SHP77 (cell line): ENCODE results near the gene CLDN15.

Experiments used
- DNase-seq, 2 experiments: peaks; one replicate each; lab custom pipeline; 2025; lab: John Stamatoyannopoulos, UW

Gene CLDN15

DNA sequence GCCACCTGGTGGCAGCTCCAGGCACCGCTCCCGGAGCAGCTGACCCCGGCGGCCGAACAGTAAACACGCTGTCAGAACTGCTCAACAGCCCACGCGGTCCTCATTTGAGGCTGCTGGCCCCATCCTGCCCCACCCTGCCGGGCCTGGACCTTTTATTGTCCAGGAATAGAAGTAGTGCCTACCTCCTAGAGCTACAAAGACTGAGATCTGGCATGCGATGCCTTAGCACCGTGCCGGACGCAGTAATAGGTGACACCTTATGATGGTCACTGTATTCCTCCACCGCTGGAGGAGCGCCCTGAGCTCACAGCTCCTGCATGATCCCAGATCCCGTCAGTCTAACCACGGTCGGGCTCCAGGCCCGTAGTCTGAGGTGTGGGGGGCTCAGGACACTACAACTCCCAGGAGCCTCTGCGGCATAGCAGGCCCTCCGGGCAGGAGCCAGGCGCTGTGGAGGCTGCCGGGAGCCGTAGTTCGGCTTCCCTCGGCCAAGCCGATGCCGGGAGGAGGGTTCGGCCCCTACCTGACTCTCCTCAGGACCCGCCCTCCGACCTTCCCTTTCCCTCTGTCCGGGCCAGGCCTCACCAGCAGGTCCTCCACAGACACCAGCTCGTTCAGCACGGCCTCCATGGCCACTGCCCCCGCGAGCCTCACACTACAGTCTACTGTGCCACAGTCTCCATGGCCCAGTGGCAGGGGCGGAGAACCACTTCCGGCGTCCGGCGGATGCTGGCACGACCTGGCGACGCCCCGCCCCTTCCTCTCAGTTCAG, 7.0 kb upstream of the CLDN15 start, which contains the start of gene FIS1:
TSS of gene FIS1 (minus strand) at position 707 of the 772 bp plus-strand sequence. CDS start at position 630, 77 bp downstream.
- DNase-seq = peak; percentile 88 to 92

DNA sequence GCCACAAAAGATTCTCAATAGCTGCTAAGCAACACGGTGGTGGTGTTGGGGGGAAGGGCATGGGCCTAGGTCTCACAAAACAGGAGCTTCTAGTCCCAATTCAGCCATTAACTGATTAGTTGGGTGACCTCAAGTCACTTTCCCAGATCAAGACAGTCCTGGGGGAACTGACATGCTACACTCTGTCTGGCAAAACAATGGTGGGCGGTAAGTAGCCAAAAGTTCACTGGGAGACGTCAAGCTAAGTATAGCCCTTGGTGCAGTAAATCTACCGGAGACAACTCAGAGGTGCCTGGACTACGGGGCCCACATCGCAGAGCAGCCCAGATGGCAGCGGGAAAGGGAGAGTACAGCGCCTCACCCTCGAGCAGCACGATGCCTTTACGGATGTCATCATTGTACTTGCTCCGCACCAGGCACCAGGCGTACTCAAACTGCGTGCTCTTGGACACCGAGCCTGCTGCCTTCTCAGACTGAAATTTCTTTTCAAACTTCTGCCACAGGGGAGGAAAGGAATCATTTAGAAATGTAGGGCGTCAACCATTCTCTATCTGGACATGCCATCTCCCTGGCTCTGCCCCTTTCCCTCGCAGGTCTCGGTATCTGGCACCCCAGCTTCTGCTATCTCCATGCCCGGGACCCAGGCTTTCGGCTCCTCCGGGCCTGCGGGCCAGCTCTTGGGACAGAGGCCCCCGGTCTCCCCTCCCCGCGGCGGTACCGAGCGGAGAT, 6.2 kb upstream of the CLDN15 start:
- no peak for DNase-seq

DNA sequence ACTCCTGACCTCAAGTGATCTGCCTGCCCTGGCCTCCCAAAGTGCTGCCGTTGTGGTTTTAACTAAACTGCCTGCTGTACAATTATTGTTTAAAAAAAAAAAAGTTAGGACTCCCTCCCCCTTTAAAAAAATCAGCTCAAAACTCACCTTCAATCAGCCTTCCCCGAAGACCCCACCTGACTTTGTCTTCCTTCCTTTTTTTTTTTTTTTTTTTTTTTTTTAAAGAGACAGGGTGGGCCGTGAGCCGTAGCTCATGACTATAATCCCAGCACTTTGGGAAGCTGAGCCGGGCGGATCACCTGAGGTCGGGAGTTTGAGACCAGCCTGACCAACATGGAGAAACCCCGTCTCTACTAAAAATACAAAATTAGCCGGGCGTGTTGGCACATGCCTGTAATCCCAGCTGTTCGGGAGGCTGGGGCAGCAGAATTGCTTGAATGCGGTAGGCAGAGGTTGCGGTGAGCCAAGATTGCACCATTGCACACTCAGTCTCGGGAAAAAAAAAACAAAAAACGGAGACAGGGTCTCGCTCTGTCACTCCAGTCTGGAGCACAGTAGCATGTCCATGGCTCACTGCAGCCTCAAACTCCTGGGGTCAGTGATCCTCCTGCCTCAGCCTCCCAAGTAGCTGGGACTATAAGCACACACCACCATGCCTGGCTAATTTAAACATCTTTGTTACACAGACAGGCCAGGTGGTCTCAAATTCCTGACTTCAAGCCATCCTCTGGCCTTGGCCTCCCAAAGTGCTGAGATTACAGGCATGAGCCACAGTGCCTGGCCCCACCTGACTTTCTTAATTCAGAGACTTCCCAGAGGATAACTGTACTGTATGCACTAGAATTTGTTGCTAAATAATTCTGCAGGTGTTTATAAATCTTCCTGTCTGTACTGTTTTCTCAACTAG, 4.1 kb upstream of the CLDN15 start:
- no peak for DNase-seq

- no peak for DNase-seq
These were observed 3.4 kb upstream of the CLDN15 start for GRCh38 chr7:101241015-101241363.

DNA sequence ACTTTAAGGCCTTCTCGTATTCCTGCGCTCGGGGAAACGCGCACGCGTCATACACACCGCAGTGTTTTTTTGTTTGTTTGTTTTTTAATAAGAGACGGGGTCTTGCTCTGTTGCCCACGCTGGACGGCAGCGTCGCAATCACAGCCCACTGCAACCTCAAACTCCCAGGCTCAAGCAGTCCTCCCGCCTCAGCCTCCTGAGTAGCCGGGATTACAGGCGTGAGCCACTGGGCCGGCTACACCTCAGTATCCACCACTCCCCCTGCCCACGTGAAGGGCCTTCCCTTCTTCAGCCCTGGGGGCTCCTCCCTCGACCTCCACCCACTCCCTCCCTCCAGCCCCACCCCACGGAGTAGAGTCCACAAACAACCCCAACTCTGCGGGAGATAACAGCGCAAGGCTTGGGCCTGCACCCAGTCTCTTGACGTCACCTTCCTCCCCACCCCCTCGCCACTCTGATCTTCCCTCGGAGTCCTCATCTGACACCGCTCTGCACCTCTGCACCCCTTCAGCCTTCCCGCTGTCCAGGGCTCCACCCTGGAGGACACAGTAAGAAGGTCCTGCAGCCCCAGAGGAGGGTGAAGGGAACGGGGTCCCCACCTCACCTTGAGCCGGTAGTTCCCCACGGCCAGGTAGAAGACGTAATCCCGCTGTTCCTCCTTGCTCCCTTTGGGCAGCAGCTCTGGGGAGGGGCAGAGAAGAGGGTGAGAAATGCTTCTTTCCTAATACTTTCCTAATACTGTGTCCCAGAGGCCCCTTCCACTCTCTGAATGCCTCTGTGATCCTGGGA, 2.8 kb upstream of the CLDN15 start:
- no peak for DNase-seq

DNA sequence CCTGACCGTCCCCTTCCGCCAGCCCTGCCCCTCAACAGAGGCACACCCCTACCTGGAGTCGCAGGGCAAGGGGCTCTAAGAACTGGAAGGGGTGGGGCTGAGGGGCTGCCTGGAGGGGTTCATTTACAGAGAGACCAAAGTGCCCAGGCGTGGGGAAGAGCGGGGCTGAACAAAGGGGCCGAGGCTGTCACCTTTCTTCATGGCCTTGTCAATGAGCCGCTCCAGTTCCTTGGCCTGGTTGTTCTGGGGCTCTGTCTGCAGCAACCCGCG, 2.3 kb upstream of the CLDN15 start:
- no peak for DNase-seq

- no peak for DNase-seq
These were observed 1.8 kb upstream of the CLDN15 start for GRCh38 chr7:101239191-101239950.

- DNase-seq = no peak
These were observed 902 bp upstream of the CLDN15 start for GRCh38 chr7:101238226-101239182.

GRCh38 chr7:101236292-101236835, 1.2 kb downstream of the CLDN15 start:
- DNase-seq = no peak

- no peak for DNase-seq
These were observed 2.1 kb downstream of the CLDN15 start for GRCh38 chr7:101235522-101235921.

DNA sequence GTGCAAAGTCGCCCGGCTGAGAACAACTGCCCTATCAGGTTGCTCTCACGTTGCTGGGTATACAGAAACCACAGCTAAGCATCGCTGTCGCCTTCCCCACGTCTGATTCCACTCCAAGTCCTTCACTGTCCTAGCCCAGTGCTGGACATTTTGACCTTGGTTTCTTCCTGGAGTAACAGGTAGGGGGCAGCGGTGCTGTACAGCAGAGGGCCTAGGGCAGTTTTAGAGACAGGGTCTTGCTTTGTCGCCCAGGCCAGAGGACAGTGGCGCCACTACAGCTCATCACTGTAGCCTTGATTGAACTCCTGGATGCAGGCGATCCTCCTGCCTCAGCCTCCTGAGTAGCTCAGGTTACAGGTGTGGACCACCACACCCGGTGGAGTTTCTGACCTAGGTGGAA, 2.6 kb downstream of the CLDN15 start:
- DNase-seq = no peak

DNA sequence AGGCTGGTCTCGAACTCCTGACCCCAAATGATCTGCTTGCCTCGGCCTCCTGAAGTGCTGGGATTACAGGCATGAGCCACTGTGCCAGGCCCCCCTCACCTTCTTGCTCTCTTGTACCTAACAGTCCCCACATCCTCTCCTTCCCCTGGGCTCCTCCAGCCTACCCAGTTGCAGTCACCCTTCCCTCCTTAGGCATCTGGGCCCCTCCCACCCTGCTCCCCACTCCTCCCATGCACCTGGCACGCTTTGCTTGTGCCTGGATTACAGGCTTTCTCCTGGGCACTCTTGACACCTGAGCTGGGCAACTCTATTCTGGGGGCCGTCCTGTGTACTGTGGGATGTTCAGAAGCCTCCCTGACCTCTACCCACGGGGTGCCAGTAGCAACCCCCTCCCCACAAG, 3.0 kb downstream of the CLDN15 start:
- DNase-seq = no peak

GRCh38 chr7:101233907-101234547, 3.6 kb downstream of the CLDN15 start:
- DNase-seq = no peak

DNA sequence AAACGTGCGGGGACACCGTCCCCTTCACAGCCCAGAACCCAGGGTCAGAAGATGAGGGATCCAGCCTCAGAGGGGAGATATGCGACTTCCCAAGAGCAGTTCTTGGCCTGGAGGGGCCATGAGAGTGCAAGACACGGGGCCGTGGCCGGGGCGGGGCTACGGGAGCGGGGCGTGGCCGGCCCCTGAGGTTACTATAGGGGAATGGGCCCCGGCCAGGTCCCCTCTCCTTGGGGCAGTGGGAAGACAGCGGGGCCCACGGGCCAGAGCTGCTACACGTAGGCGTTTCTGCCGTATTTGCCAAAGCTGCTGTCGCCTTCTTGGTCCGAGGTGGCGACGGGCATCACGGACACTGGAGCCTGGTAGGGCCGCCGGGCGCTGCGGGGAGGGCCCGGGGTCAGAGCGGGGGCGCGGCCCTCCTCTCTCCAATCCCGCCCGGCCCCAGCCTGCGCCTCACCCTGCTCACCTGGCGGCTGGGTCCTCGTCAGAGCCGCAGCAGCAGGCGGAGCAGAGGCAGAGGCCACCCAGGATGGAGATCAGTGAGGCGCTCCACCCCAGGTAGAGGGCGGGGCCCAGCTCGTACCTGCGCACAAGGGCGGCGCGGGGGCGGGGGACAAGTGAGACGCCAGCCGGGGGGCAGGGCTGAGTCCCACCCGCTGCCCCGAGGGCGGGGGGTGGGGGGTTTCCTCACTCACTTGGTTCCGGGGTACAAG, 5.3 kb downstream of the CLDN15 start:
- no peak for DNase-seq

DNA sequence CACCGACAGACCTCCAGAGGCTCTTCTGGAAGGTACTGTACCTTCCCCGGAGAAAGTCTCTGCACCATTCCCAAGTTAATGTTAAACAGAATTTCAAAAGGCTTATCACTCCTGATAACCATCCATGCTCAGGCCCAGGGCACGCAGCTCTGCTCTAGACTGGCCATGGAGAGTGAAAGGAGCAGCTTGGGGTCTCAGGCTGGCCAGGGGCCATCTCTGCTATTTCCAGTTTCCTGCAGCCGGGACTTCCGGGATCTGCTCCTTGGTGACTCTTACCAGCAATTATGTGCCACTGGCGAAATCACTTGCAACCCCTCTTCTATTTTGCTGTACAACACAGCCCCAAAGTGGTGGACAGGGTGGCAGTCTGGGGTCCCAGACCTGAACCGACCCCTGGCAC, 6.0 kb downstream of the CLDN15 start:
- DNase-seq = no peak

DNA sequence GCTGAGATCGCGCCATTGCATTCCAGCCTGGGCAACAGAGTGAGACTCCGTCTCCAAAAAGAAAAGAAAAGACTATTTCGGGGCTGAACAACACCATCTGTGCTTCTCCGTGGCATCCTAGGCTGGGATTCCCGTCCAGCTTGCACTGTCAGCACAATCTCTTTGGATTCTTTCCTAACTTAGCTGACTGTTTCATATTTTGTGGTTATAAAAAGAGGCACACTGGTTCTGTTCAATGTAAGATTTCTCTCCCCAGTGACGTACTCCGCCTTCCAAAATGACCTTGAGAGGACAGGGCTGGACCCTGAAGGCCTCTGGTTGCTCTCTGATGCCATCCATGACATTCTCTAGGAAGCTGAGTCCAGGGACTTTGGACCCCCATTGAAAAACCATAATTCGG, 10.9 kb downstream of the CLDN15 start:
- DNase-seq = no peak

- DNase-seq = no peak
These were observed 12.0 kb downstream of the CLDN15 start for GRCh38 chr7:101225650-101226049.

- DNase-seq = no peak
These were observed 14.1 kb downstream of the CLDN15 start for GRCh38 chr7:101223528-101223927.
